ENCODE results near the gene MGAM2.

MGAM2 gene

DNA sequence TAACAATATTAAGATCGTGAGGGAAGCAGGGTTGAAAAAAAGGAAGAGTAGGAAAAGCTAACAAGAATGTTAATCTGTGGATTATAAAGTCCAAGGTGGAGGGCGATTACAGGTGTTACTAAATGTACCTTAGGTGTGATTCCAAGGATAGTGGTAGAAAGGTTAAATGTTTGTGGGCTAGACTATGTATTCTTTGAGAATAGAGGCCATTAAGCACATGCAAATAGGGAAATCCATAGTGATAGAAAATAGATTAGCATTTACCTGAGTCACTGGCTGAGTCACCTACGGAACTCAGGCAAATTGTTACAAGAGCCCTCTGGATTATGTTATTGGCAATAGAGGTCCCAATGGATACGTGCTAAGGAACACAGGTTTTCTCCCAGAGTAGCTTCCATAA lies 9.0 kb downstream of the MGAM2 start:
- no peak for DNase-seq (ENCODE audit: low read depth)

- DNase-seq (ENCODE audit: low read depth) = no peak
These were observed 11.7 kb downstream of the MGAM2 start for GRCh38 chr7:142123184-142123583.

DNA sequence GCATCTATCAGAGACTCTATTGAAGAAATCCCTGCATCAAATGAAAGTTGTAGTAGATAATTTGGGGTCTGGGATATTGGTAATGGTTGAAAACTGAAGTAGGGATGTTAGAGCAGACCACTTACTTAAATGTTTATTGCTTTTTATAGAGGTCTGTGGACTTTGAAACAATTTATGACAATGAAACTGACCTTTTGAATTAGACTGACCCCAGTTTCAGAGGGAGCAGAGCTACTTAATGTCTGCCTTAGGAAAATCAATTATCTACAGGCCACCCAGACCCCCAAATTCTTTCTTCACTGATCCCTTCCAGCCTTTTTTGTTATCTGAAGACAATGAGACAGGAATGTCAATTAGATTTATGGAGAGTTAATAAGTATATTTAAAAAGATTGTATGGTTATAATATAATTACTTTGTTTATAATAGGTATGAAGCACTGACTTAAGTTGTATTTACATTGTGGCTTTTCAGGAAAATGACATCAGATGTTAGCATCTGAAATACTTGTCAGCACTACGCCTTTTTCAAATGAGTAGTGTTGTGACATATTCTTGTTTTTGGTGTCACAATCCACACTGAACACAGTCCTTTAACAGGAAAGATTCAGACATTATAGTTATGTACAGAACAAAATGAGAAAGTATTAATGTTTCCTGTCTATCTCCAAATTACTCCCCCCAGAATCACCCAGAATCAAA lies 13.9 kb downstream of the MGAM2 start:
- no peak for DNase-seq (ENCODE audit: low read depth)

- DNase-seq (ENCODE audit: low read depth) = no peak
These were observed 18.7 kb downstream of the MGAM2 start for GRCh38 chr7:142130267-142130666.

- no peak for DNase-seq (ENCODE audit: low read depth)
These were observed 20.1 kb downstream of the MGAM2 start for GRCh38 chr7:142131439-142132185.

DNA sequence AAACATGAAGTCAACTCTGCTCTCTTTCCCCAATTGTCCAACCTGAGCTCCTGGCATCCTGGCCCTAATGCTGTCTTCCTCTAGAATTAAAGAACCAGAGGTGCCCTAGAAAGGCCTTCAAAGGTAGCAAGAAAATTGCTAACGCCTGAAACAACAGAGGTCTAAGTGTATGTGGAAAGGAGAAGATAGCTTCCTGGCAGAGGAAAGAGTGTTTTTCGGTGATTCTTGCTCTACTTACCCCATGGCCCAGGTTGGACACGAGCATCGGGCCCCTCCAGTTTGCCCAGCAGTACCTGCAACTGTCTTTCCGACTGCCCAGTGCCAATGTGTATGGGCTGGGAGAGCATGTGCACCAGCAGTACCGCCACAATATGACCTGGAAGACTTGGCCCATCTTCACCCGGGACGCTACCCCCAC lies 22.2 kb downstream of the MGAM2 start:
- DNase-seq (ENCODE audit: low read depth) = no peak

GRCh38 chr7:142134909-142135308 lies 23.4 kb downstream of the MGAM2 start:
- no peak for DNase-seq (ENCODE audit: low read depth)

GRCh38 chr7:142138996-142139395 lies 27.5 kb downstream of the MGAM2 start:
- DNase-seq (ENCODE audit: low read depth) = no peak

- no peak for DNase-seq (ENCODE audit: low read depth)
These were observed 28.3 kb downstream of the MGAM2 start for GRCh38 chr7:142139597-142140400.

DNA sequence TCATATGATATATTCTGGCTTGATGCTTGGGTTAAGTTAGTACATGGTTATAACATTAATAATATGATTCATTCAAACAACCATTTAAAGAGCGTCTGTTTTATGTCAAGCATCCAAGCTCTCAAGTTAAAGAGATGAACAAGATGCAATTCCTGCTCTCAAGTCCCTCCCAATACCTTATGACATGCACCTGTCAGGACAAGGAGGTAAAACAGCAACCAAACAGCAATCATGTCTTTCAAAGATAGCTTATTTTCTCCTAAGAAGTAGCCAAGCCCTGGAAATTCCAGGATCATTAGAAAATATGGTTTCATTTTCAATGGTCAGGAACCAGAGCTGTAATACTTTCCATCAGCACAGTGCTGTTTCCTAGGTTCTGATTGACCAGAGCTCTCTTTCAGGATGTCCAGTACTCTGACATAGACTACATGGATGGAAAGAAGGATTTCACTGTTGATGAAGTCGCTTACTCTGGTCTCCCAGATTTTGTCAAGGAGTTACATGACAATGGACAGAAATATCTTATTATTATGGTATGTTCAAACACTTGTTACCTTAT lies 29.0 kb downstream of the MGAM2 start:
- DNase-seq (ENCODE audit: low read depth) = no peak

- DNase-seq (ENCODE audit: low read depth) = no peak
These were observed 31.2 kb downstream of the MGAM2 start for GRCh38 chr7:142142702-142143101.

DNA sequence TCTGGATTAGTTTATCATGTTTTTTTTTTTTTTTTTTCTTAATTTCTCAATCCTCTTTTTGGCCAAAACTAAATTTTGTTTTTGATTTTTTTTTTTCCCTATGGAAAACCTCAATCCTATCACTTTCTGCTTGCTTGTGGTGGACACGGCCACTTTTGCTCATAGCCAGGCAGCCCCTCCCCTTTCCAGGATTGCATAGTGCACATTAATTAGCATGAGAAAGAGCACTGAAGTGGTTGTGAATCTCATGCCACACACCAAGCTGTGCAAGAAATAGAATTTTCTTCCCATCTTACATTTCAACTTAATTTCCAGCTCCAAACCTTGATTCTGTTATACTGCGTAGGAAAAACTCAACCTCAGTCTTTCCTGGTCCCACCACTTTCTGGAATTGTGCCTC lies 34.6 kb downstream of the MGAM2 start:
- DNase-seq (ENCODE audit: low read depth) = no peak

GRCh38 chr7:142150356-142150755 lies 38.8 kb downstream of the MGAM2 start:
- no peak for DNase-seq (ENCODE audit: low read depth)

- DNase-seq (ENCODE audit: low read depth) = no peak
These were observed 39.4 kb downstream of the MGAM2 start for GRCh38 chr7:142150869-142151268.

DNA sequence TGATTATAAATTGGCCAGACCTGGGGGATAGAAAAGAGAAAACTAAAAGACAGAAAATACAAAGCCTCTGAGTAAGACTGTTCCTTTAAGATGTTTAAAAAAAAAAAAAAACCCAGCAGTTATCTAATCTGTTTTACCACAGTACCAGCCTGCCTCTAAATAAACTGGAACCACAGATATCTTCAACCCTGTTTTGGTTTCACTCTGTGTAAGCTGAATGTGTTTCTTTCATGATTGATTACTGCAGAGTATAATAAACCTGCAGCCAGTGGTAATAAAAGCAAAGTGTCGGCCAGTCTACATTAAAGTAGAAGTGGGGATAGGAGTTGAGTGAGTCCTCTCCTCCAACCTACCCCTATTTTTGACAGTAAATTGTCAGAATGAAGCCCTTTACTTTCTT lies 40.6 kb downstream of the MGAM2 start:
- DNase-seq (ENCODE audit: low read depth) = no peak

DNA sequence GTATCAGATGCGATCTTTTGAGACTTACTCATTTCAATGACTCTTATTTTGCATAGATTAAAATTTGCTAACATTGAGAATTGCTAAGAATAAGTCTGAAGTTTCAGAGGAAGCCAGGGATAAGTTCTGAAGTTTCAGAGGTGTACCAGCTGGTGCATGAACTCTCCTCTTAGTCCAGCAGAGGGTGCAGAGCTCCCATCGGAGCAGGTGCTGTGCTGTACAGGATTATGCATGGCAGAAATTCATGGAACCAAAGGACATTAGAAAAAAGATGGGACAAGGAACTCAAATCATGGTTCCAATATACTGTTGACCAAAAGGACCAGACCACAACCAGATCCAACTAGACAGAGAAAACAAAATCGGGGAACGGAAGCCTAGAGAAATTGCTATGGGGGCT lies 41.9 kb downstream of the MGAM2 start:
- DNase-seq (ENCODE audit: low read depth) = no peak

DNA sequence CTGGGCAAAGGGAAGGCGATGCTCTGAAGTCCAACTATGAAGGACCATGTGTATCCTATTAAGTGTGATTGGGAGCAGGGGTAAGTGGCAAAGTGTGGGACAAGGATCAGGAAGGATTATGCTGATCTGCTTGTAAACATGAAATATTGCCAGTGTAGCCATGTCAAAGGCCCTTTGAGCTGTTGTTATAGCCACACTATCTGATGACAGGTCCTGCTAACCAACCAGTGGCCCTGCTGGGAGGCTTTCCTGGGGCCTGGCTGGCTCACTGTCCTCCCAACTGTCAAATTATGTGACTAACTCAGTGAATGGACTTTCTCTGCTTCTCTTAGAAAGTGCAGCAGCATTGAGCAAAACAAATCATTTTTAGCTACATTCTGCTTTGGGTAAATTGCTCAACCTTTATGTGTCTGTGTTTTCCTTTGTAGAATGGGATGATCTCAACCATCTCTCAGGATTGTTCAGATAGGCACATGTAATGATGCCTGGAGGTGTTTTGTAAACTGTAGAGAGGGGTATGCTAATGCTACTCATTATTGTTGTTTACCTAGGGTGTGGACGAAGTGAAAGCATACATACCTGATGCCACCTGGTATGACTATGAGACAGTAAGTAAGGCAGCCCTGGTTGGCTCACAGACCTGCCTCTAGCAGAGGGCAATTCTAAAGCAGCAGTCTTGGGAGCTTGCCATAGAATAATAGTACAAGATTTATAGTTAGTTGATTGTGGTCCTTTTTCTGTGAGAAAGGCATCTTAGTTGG lies 47.4 kb downstream of the MGAM2 start:
- DNase-seq (ENCODE audit: low read depth) = no peak

GRCh38 chr7:142161921-142162320 lies 50.4 kb downstream of the MGAM2 start:
- DNase-seq (ENCODE audit: low read depth) = no peak

GRCh38 chr7:142168746-142169145 lies 57.2 kb downstream of the MGAM2 start:
- no peak for DNase-seq (ENCODE audit: low read depth)

DNA sequence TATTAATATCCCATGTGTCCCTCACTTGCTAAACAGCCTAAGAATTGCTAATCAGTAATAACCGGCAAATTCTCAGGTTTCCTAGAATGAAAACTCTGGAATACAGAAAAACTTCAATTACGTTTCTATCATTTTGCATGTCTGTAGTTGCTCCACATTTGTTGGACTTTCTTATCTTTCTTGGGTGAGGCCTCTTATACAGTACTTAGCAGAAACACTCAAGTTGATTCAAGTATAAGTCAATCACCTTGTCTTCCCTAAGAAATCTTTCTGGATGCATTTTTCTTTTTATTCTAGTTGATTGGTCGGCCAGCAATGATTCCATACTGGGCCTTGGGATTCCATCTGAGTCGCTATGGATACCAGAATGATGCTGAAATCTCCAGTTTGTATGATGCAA lies 61.4 kb downstream of the MGAM2 start:
- no peak for DNase-seq (ENCODE audit: low read depth)

DNA sequence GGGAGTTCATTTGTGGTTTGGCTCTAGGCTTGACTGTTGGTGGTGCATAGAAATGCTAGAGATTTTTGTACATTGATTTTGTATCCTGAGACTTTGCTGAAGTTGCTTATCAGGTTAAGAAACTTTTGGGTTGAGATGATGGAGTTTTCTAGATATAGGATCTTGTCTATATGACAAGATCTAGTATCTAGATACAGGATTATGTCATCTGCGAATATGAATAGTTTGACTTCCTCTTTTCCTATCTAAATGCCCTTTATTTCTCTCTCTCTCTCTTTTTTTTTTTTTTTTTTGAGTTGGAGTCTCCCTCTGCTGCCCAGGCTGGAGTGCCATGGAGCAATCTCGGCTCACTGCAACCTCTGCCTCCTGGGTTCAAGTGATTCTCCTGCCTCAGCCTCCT lies 62.9 kb downstream of the MGAM2 start:
- no peak for DNase-seq (ENCODE audit: low read depth)

DNA sequence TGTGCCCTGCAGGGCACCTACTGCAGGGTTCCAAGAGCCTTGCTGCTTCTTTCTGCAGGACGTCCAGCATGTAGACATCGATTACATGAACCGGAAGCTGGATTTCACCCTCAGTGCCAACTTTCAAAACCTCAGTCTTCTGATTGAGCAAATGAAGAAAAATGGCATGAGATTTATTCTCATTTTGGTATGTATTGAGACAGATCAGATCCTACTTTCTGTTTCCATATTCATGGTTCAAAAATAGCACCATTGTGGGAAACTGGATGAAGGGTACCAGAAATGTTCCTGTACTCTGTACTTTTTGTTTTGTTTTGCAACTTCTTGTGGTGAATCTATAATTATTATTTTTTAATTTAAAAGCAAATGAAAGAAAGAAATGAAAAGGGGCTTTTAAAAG lies 64.1 kb downstream of the MGAM2 start:
- no peak for DNase-seq (ENCODE audit: low read depth)
